PC-9 (cell line): Measurements from ENCODE around the gene RGS3.

Experiments used
- CTCF ChIP-seq: fragments of 200-600 bp; sonication (generic); conservative IDR thresholded peaks from 2 replicates; pipeline ENCODE4 v1.6.1; 2017; ENCODE audit warnings: mixed run types, antibody characterized with exemption, mild to moderate bottlenecking, moderate library complexity
- EZH2 ChIP-seq: fragments of 200-600 bp; sonication (generic); IDR thresholded peaks from 2 replicates; pipeline ENCODE4 v1.8.0; 2017; ENCODE audit warnings: antibody characterized with exemption, low read depth

- TF ChIP-seq CTCF (no peak), EZH2 (no peak)
Observed at GRCh38 chr9:113465599-113466140, 2.1 kb downstream of the RGS3 start.
